Stimulated activated naive CD4-positive, alpha-beta T cell (primary cell): Measurements from ENCODE around the gene NXPH3.

Source experiments
- DNase-seq, 6 experiments: peaks; one replicate each; lab custom pipeline; 2025; lab: John Stamatoyannopoulos, UW

NXPH3 gene

GRCh38 chr17:49576088-49576916 is 631 bp downstream of the NXPH3 start:
- no peak for DNase-seq

- no peak for DNase-seq
Measured at GRCh38 chr17:49576917-49577649, 1.4 kb downstream of the NXPH3 start.

DNA sequence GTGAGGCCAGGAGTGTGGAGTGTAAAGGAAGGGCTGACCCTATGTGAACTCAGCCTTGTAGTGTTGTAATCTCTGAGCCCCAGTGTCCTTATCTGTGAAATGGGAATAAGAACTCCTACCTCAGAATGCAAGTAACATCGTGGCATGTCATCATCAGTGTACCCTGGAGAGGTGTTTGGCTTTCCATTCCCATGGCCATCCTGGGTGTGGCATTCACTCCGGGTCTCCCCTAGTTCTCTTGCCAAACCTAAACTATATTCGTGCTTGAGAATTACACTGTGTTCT is 1.9 kb downstream of the NXPH3 start:
- no peak for DNase-seq

- no peak for DNase-seq
Measured at GRCh38 chr17:49577963-49578362, 2.3 kb downstream of the NXPH3 start.

DNA sequence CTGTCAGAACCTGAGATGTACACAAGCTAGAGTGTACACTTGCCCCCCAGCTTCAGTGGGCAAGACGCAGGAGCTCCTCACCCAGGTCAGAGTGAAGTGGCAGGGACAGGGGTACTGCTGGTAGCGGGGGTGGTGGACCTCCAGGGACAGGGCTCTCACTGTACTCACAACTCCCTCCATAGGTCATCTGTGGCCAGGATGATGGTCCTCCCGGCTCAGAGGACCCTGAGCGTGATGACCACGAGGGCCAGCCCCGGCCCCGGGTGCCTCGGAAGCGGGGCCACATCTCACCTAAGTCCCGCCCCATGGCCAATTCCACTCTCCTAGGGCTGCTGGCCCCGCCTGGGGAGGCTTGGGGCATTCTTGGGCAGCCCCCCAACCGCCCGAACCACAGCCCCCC is 2.7 kb downstream of the NXPH3 start:
- no peak for DNase-seq

- DNase-seq, result no peak
Measured at GRCh38 chr17:49578952-49579500, 3.4 kb downstream of the NXPH3 start.

- DNase-seq, result no peak
Measured at GRCh38 chr17:49579522-49579921, 3.9 kb downstream of the NXPH3 start.

DNA sequence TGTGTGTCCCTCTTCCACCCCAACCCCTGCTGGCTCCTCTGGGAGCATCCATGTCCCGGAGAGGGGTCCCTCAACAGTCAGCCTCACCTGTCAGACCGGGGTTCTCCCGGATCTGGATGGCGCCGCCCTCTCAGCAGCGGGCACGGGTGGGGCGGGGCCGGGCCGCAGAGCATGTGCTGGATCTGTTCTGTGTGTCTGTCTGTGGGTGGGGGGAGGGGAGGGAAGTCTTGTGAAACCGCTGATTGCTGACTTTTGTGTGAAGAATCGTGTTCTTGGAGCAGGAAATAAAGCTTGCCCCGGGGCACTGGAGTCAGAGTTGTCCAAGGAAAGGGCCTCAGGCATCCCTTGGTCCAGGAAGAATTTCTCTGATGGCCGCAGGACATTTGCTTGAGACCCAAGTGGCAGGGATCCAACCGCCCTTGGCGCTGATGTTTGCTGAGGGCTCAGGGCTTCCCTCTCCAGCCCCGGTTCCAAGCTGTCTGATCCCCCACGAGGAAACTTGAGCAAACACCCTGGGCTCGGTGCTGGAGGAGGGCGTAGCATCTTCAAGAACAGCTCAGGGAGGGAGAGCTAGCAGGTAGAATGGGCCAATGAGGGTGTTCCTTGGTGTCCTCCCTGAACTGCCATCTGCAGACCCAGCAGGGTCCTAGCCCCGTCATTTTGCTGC is 4.5 kb downstream of the NXPH3 start:
- no peak for DNase-seq

- no peak for DNase-seq
Measured at GRCh38 chr17:49580981-49581647, 5.4 kb downstream of the NXPH3 start.

DNA sequence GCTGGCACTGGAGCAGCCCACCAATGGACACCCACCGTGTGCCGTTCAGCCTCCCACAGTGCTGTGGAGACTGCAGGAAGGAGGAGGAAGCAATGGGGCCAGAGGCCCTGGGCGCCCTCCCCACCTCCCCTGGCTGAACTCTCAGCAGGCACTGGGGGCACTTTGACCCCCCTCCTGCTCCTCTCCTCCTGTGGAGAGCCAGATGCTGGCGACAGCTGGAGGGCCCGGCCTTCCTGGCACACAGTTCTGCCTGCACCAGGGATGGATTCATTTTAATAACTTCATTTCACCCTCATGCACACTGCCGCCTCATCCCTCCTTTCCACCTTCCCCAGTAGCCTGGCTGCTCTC is 6.0 kb downstream of the NXPH3 start:
- DNase-seq, result no peak

GRCh38 chr17:49582055-49582722 is 6.5 kb downstream of the NXPH3 start:
- no peak for DNase-seq

DNA sequence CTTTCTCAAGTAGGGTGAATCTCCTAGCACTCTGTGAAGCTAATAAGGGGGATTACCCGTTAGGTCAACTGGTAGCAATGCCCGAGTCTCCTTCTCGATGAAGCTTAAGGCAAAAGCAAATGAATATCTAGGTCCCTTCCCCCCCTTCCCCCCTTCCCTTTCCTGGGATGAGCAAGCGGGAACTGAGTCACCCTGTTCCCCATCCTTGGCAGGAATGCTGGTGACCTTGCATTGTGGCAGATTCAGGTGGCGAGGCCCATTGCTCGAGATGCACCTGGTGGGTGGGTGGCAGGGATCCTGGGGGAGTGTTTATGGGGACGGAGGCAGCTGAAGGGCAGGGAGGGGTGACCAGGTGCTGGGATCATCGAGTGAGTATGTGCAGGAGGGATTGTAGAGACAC is 7.1 kb downstream of the NXPH3 start:
- no peak for DNase-seq

- DNase-seq, result no peak
Measured at GRCh38 chr17:49583226-49583625, 7.6 kb downstream of the NXPH3 start.

GRCh38 chr17:49583889-49584288 is 8.2 kb downstream of the NXPH3 start:
- DNase-seq, result no peak

DNA sequence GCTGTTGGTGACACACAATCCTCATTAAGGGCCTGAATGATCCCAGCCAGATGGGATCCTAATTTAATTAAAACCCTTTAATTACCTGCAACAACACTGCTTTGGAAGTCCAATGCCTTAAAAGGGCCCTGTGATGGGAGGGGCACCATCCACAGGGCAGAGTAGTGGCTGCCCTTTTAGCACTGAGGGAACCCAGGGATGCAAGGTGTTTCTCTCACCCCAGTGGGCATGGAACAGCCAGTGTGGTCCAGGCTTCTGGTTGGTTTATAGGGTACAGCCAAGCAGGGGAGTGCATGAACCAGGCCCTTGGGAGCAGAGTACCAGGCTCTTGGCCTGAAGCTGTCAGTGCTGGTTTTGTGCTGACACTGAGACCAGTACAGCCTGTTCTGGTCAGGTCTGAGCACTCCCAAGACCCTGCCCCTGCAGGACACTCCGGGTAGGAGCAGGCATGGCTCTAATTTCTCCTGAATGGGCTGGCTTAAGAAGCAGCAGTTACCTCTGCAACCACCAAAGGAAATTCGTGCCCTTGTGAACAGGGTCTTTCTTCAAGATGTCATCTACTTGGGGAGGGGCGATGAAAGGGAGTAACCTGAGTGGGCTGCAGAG is 9.9 kb downstream of the NXPH3 start:
- DNase-seq, result no peak

- no peak for DNase-seq
Measured at GRCh38 chr17:49587366-49588073, 11.8 kb downstream of the NXPH3 start.

- no peak for DNase-seq
Measured at GRCh38 chr17:49588312-49588711, 12.6 kb downstream of the NXPH3 start.

DNA sequence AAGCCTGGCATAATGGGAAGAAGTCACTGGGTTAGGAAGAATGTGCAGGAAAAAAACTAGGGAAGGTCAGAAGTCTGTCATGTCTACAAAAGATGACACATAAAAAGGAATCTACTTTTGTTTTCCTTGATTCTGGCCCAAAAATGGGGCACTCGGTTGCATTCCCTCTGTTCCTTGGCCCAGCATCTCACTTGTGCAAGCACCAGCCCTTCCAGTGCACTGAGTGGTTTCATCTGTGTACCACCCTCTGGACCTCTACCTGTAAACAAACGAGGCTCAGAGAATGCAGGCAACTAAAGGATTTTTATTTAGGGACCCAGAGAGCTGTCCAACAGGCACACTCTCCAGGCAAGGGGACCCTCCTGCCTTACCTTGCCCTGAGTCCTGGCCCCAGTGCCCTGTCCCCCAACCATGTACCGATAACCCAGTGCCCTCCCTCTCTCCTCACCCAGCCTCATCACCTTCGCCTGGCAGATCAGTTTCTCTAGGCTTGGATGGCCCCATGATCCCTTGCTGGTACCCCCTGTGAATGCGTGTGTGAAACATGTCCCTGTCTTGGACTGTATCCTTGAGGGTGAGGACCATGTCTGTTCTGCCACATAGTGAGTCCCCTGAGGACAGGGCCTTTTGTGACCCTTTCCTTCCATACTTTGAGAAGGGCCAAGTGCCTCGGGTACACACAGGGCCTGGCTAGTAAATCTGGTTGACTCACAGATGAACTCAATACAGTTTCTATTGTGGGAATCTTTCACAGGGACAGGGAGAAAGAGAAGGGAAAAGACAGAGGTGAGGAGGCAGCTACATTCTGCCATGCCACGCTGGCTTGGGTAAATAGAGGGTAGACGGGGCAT is 13.3 kb downstream of the NXPH3 start:
- DNase-seq, result no peak

- DNase-seq, result no peak
Measured at GRCh38 chr17:49589577-49589927, 13.9 kb downstream of the NXPH3 start.

- DNase-seq, result no peak
Measured at GRCh38 chr17:49590874-49591273, 15.2 kb downstream of the NXPH3 start.
